Left kidney (tissue), 2 donors: Measurements from ENCODE around the gene PID1. TPM values are rescaled to one million over a fixed set of nuclear protein-coding genes. Genes with fewer than 3 reads are reported as not detected.

Source experiments
- DNase-seq: peaks from one replicate; pipeline ENCODE4 v3.0.0-alpha.2; 2013
- polyA plus RNA-seq: library from polyadenylated mRNA; unstranded; fragments of 120-200 nt; gene quantifications from one replicate; pipeline ENCODE4 v1.2.1, GENCODE V29; 2013; ENCODE audit not compliant: insufficient read length

Gene PID1
- polyA plus RNA-seq, 1 donor, result 5.4 TPM

DNA sequence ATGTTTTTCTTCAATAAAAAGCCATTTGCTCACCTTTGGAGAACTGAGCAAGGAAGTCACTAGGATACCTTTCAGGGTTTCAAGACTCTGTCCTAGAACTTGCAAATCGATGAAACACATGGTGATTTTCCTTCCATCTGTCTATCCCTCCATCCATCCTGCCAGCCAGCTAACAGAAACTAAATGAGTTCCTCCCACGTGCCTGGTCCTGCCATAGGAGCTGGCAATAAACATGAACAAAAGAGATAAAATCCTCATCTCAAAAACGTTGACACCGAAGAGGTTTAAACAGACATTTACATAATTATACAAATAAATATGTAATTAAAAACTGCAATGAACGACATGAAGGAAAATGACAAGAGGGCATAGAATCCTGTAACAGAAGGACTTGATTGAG lies 249.0 kb downstream of the PID1 start:
- DNase-seq, result no peak

DNA sequence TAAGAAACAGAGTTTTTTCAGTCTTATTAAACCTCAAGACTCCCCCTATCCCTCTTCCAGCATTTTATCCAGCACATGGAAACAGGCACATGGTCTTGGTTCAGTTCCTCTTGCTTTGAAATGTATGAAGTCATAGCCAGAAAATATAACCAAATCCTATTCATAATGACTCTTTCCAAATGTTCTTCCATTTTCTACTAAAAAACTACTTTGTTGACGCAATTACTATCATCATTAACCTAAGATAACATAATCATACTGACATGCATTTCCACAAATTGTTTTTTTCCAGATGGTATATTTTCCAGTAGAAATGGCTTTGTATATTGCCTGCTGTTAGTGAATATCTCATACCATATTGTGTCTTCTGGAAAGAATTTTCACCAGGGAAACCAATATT lies 261.3 kb downstream of the PID1 start:
- no peak for DNase-seq

DNA sequence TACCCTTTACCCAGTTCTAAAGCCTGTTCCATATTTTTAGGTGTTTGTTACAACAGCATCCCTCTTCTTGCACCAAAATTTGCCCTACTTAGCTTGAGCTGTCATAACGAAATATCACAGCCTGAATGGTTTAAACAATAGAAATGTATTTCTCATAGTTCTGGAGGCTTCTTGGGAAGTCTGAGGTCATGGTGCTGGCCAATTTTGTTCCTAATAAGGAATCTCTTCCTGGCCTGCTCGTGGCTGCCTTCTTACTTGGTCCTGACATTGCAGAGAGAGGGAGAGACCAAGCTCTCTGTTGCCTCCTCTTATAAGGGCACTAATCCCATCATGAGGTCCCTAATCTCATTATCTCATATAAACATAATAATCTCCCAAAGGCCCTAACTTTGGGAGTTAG lies 267.8 kb downstream of the PID1 start:
- no peak for DNase-seq

DNA sequence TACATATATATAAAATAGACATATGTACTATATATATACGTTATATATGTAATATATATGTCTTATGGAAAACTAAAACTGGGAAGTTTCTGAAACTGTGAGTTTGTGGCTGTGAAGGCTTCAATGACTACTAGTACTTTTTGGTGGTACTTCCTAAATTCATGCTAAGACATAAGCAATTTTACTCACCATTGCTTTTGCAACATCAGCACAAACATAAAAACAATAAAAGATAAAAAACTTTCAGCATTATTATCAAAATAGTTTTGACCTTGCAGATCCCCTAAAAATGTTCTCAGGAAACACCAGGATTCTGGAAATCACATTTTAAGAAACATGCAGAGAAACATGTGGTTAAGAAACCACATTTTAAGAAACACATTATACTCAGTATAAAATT lies 269.9 kb downstream of the PID1 start:
- no peak for DNase-seq

DNA sequence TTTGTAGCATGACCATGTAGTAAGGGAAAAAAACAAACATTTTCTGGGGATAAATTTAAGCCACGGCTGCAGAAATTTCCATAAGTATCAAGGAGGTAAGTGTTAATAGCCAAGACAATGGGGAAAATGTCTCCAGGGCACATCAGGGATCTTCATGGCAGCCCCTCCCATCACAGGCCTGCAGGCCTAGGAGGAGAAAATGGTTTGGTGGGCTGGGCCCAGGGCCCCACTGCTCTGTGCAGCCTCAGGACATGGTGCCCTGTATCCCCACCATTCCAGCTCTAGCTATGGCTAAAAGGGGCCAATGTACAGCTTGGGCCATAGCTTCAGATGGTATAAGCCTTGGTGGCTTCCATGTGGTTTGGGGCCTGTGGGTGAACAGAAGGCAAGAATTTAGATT lies 271.8 kb downstream of the PID1 start:
- no peak for DNase-seq

DNA sequence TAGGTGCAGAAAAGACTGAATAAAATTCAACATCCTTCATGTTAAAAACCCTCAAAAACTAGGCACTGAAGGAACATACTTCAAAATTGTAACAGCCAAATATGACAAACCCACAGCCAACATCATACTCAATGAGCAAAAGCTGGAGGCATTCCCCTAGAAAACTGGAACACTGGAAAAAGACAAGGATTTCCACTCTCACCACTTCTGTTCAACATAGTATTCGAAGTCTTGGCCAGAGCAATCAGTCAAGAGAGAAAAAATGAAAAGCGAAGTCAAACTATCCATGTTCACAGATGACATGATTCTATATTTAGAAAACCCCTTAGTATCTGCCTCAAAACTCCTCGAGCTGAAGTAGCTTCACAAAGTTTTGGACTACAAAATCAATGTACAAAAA lies 282.3 kb downstream of the PID1 start:
- DNase-seq, result no peak

DNA sequence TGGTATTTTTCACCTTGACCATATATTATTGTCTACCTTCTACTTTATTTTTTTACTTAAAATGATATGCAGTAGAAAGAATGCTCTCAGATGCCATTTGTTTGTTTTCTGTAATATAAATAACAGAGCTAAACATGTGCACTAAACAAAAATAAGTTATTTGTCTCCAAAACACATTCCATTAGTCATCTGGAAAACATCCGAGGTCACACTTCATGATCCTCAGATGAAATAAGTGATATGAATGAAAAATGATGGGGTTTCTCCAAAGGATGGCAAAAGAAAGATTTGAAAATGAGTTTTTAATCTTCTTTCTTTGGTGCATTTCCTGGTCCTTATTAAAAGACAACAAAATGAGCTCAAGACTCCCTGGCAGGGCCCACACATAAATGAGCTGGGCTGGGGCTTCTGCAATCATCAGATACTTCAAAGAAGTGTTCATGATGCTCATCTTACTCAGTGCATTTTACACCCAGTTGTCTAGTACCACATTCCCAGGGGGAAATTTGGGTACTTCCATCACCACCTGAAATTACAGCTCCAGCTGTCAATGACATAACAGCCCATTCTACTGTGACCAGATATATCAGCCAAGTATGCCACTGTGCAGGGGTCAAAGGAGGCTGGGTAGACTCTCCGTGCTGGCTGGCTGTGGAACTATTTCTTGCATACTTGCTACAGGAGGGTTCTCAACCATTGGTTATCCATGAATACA lies 283.5 kb downstream of the PID1 start:
- DNase-seq, result no peak

DNA sequence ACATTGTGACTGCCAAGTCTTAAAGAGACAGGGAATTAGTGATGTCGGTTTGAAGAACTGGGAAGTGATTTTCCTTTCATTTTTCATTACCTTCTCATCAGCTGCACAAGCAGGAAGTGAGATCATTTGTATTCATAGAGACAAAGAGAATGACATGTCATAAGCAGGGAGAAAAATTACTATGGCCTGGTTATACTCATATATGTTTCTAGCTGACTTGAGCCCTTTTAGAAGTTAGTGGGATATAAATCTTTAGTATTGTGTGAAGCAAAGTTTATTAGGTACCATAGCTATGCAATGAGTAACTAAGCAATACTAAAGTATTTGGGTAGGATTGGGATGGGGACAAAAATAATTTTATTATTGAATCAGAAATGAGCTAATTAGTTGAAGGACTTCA lies 284.1 kb downstream of the PID1 start:
- DNase-seq, result no peak

DNA sequence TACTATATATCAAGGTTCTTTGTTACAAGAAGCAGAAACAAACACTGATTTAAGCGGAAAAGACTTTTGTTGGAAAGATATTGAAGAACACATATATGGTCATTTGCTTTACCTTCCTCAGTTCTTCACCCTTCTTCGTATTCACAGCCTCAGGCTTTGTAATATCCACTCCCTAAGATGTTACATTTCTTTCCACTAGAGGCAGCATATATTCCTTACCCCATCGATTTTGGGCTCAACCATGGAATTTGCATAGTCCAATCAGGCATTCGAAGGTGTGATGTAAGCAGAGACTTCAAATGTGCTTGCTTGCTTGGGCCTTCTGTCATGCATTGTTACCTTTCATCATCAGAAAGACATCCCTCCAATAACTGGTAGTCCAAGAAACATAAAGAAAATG lies 287.4 kb downstream of the PID1 start:
- no peak for DNase-seq

DNA sequence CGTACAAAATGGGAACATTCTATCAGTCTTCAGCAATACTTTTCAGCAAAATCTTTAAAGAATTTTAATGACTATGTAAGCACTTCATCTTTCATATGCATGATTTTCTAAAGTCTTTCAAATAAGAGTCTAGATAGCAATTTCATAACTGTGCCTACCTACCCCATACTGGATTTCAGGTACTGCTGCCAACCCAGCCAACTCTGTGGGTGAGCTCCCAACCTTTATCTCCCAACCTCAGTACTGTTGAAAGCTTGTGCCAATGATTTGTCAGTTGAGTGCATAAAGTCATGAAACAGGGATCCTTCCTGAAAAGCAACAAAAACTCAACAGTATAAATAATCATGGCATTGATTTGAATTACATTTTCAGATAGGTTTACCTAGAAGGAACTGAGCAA lies 296.9 kb downstream of the PID1 start:
- DNase-seq, result no peak
